Measurements from ENCODE around the gene PTPRA. TPM values are rescaled to one million over a fixed set of nuclear protein-coding genes. Genes with fewer than 3 reads are reported as not detected.

PTPRA gene
- polyA plus RNA-seq, 3 donors, result 13.0 to 41.9 (median 13.1) TPM

GRCh38 chr20:2888224-2888955 lies 15.1 kb downstream of the PTPRA start:
- Histone ChIP-seq H3K36me3 (replicated peaks in 1 of 2; ENCODE audit: control insufficient read depth in 1 of 2, insufficient read depth in 2 of 2, low read length in 2 of 2) (peaks cover 0 to 9% of the 10 kb centered on the region in 2 donors), H3K79me2 (ENCODE audit: insufficient read depth, low read length) (peaks cover 98% of the 10 kb centered on the region), H3K4me3 (replicated peaks in 1 of 3; ENCODE audit: low read depth in 2 of 3, low read length in 3 of 3) (no peak overlapping the region), H3K27ac (ENCODE audit: low read depth in 1 of 2, low read length in 2 of 2) (no peak overlapping the region), H3K9ac (ENCODE audit: insufficient read depth, low read length, poor library complexity, severe bottlenecking) (no peak overlapping the region), H4K20me1 (ENCODE audit: insufficient read depth, low read length) (peaks cover 95% of the 10 kb centered on the region), H3K9me3 (replicated peaks in 1 of 2; ENCODE audit: control insufficient read depth in 1 of 2, insufficient read depth in 1 of 2, low read length in 2 of 2) (no peaks in the 10 kb centered on the region), H3K4me1 (ENCODE audit: control insufficient read depth in 1 of 2, insufficient read depth in 2 of 2, low read length in 2 of 2) (peaks cover 0 to 9% of the 10 kb centered on the region in 2 donors), H3K27me3 (ENCODE audit: control insufficient read depth in 2 of 2, insufficient read depth in 2 of 2, low read length in 2 of 2) (no peaks in the 10 kb centered on the region), H2AFZ (ENCODE audit: insufficient read depth, low read depth, low read length, poor library complexity, severe bottlenecking) (no peak overlapping the region), H3K4me2 (replicated peaks; ENCODE audit: extremely low read depth, low read length, poor library complexity, severe bottlenecking) (no peak overlapping the region)
- WGBS (ENCODE audit: insufficient coverage), result 97% methylated on average over 3 of the region's 4 CpGs
- intact Hi-C loops (cut with micrococcal nuclease), result no loop called here
- TF ChIP-seq CTCF (IDR thresholded peaks at IDR 0.05), result no peak
- no peak overlapping the region for H3K27ac Mint-ChIP-seq
- no peak overlapping the region for H3K4me3 Mint-ChIP-seq
- H3K27me3 Mint-ChIP-seq (ENCODE audit: low read depth in 3 of 3), result peaks cover 0 to 2% (median 0%) of the 10 kb centered on the region in 3 donors
- H3K36me3 Mint-ChIP-seq, result peaks cover 3 to 7% of the 10 kb centered on the region in 2 donors
- H3K4me1 Mint-ChIP-seq, result peaks cover 49% of the 10 kb centered on the region
- no peaks in the 10 kb centered on the region for H3K9me3 Mint-ChIP-seq
- no peak for DNase-seq

GRCh38 chr20:2889209-2889608 lies 15.9 kb downstream of the PTPRA start:
- Histone ChIP-seq H3K27ac (ENCODE audit: low read depth in 1 of 2, low read length in 2 of 2) (no peak overlapping the region), H3K4me1 (ENCODE audit: control insufficient read depth in 1 of 2, insufficient read depth in 2 of 2, low read length in 2 of 2) (peaks cover 0 to 9% of the 10 kb centered on the region in 2 donors), H3K9ac (ENCODE audit: insufficient read depth, low read length, poor library complexity, severe bottlenecking) (no peak overlapping the region), H3K27me3 (ENCODE audit: control insufficient read depth in 2 of 2, insufficient read depth in 2 of 2, low read length in 2 of 2) (no peaks in the 10 kb centered on the region), H3K4me3 (replicated peaks in 1 of 3; ENCODE audit: low read depth in 2 of 3, low read length in 3 of 3) (no peak overlapping the region), H3K36me3 (replicated peaks in 1 of 2; ENCODE audit: control insufficient read depth in 1 of 2, insufficient read depth in 2 of 2, low read length in 2 of 2) (peaks cover 0 to 9% of the 10 kb centered on the region in 2 donors), H4K20me1 (ENCODE audit: insufficient read depth, low read length) (peaks cover 92% of the 10 kb centered on the region), H3K79me2 (ENCODE audit: insufficient read depth, low read length) (peaks cover 94% of the 10 kb centered on the region), H3K9me3 (replicated peaks in 1 of 2; ENCODE audit: control insufficient read depth in 1 of 2, insufficient read depth in 1 of 2, low read length in 2 of 2) (no peaks in the 10 kb centered on the region), H3K4me2 (replicated peaks; ENCODE audit: extremely low read depth, low read length, poor library complexity, severe bottlenecking) (no peak overlapping the region), H2AFZ (ENCODE audit: insufficient read depth, low read depth, low read length, poor library complexity, severe bottlenecking) (no peak overlapping the region)
- Mint-ChIP-seq H3K4me1 (peaks cover 43% of the 10 kb centered on the region), H3K27ac (no peak overlapping the region), H3K36me3 (peaks cover 3 to 7% of the 10 kb centered on the region in 2 donors), H3K4me3 (no peak overlapping the region), H3K27me3 (ENCODE audit: low read depth in 3 of 3) (peaks cover 0 to 2% (median 0%) of the 10 kb centered on the region in 3 donors), H3K9me3 (no peaks in the 10 kb centered on the region)
- TF ChIP-seq CTCF (IDR thresholded peaks at IDR 0.05), result no peak
- no peak for DNase-seq
- no CpG with 5 or more reads among the region's 1 CpG for WGBS (ENCODE audit: insufficient coverage)
- intact Hi-C loops (cut with micrococcal nuclease), result no loop called here
